K562 (cell line): ENCODE measurements around the gene ZNF83. TPM values are rescaled to one million over a fixed set of nuclear protein-coding genes. Genes with fewer than 3 reads are reported as not detected.
A peak's percentile ranks its signal among the peaks of the same experiment; 100 is the strongest.

Experiments used
- ATAC-seq: fragments of 200-7000 bp; cut with Tn5 transposase; 3 replicates; pipeline ENCODE4 v1.9.1; 2020; ENCODE audit warnings: moderate library complexity
- BruUV-seq: library from RNA; stranded (reverse); fragments of 400-500 nt; replicated peaks from 2 replicates; lab custom pipeline; 2021; lab: Mats Ljungman, UMichigan
- CTCF ChIA-PET: fragments of 300-600 bp; formaldehyde crosslinking; extraction: SDS; loops from one replicate; lab custom pipeline; 2021; ENCODE audit warnings: low intra/inter-chr PET ratio; lab: Yijun Ruan, JAX
- POLR2A ChIA-PET: fragments of 300-600, 350-650 bp; sonication (Branson Sonifier 250); formaldehyde crosslinking; extraction: SDS; loops from one replicate; lab custom pipeline; 2021; ENCODE audit warnings: antibody characterized with exemption, inconsistent platforms; lab: Yijun Ruan, JAX
- DNase-seq, 4 experiments: peaks; one replicate each; pipeline versions ENCODE4 v3.0.0 to v3.0.0-alpha.2; 2011 to 2018; ENCODE audit warnings: low spot score in 3 of 4, mixed read lengths in 3 of 4; ENCODE audit errors: extremely low read depth in 1 of 4
- FAIRE-seq: peaks from 2 replicates; lab custom pipeline; 2011; peaks lifted over from hg19 to GRCh38; lab: Jason Lieb, UNC
- H2AFZ ChIP-seq: 2 replicates; pipeline ENCODE4 v1.6.0; 2011; ENCODE audit warnings: low read depth, low read length, control low read depth, inconsistent platforms
- H3K27ac ChIP-seq: fragments of 200-600 bp; 3 replicates; pipeline ENCODE4 v1.8.0; 2011; ENCODE audit warnings: low read depth, mild to moderate bottlenecking, control low read depth, inconsistent platforms, low read length, moderate library complexity, mixed read lengths; ENCODE audit errors: extremely low read depth
- H3K27me3 ChIP-seq, 2 experiments: fragments of 300-600 bp in 1 of 2; 2 replicates in 1 of 2; 3 replicates in 1 of 2; pipeline versions ENCODE4 v1.6.0 to v1.8.0; 2011; ENCODE audit warnings: inconsistent platforms in 2 of 2, low read length in 2 of 2, mild to moderate bottlenecking in 1 of 2, mixed read lengths in 1 of 2, moderate library complexity in 1 of 2; ENCODE audit not compliant: control insufficient read depth in 2 of 2, insufficient read depth in 2 of 2
- H3K36me3 ChIP-seq: fragments of 300-600 bp; 3 replicates; pipeline ENCODE4 v1.8.0; 2011; ENCODE audit warnings: mild to moderate bottlenecking, low read length, inconsistent platforms; ENCODE audit not compliant: control insufficient read depth, insufficient read depth
- H3K4me1 ChIP-seq, 2 experiments: fragments of 200-600 bp in 1 of 2; replicated peaks in 1 of 2; 2 replicates in 1 of 2; 3 replicates in 1 of 2; pipeline versions ENCODE4 v1.5.1 to v1.8.0; 2011; ENCODE audit warnings: inconsistent platforms in 2 of 2, low read length in 2 of 2, mild to moderate bottlenecking in 1 of 2, mixed read lengths in 1 of 2, moderate library complexity in 1 of 2; ENCODE audit not compliant: control insufficient read depth in 2 of 2, insufficient read depth in 2 of 2
- H3K4me2 ChIP-seq: 2 replicates; pipeline ENCODE4 v1.6.1; 2011; ENCODE audit warnings: low read length, control low read depth, inconsistent platforms, mixed read lengths; ENCODE audit not compliant: insufficient read depth
- H3K4me3 ChIP-seq: fragments of 200-600 bp; sonication (generic), shearing (Covaris generic); 2 replicates; pipeline ENCODE4 v1.5.1; 2016; ENCODE audit warnings: control low read depth, inconsistent platforms
- H3K79me2 ChIP-seq: fragments of 200-600 bp; 3 replicates; pipeline ENCODE4 v1.8.0; 2011; ENCODE audit warnings: low read length, inconsistent platforms; ENCODE audit not compliant: control insufficient read depth, insufficient read depth
- H3K9ac ChIP-seq, 2 experiments: 2 replicates each; pipeline versions ENCODE4 v1.6.0 to v1.6.1; 2011; ENCODE audit warnings: low read depth in 2 of 2, low read length in 2 of 2, control low read depth in 1 of 2, inconsistent platforms in 1 of 2, mild to moderate bottlenecking in 1 of 2, mixed read lengths in 1 of 2; ENCODE audit not compliant: insufficient read depth in 1 of 2
- H3K9me1 ChIP-seq: one replicate; pipeline ENCODE4 v1.6.0; 2011; ENCODE audit warnings: inconsistent platforms, mild to moderate bottlenecking, low read length, moderate library complexity; ENCODE audit not compliant: control insufficient read depth, insufficient read depth
- H3K9me3 ChIP-seq: replicated peaks from 2 replicates; pipeline ENCODE4 v1.5.1; 2011; ENCODE audit warnings: low read depth, low read length, inconsistent platforms; ENCODE audit not compliant: control insufficient read depth, insufficient read depth
- H4K20me1 ChIP-seq: replicated peaks from 2 replicates; pipeline ENCODE4 v1.6.1; 2011; ENCODE audit warnings: low read length, inconsistent platforms, mixed read lengths; ENCODE audit not compliant: control insufficient read depth, insufficient read depth
- ARID1B ChIP-seq: fragments of 450-650 bp; IDR thresholded peaks from 2 replicates; pipeline ENCODE4 v1.6.1; 2016; ENCODE audit warnings: antibody characterized with exemption, mild to moderate bottlenecking, inconsistent platforms
- CAMTA2 ChIP-seq: fragments of 250-450 bp; sonication (Bioruptor Pico); conservative IDR thresholded peaks from 2 replicates; pipeline ENCODE4 v1.5.1; 2022
- CCNT2 ChIP-seq: IDR thresholded peaks from 2 replicates; pipeline ENCODE4 v1.6.1; 2011; ENCODE audit warnings: borderline replicate concordance, low read depth, mild to moderate bottlenecking, moderate library complexity, mixed read lengths, low read length; ENCODE audit not compliant: insufficient read length; ENCODE audit errors: extremely low read depth
- CEBPG ChIP-seq, 3 experiments: fragments of 200-800 bp in 1 of 3; sonication (Bioruptor generic) in 1 of 3; sonication (generic) in 1 of 3; formaldehyde crosslinking in 1 of 3; IDR thresholded peaks in 2 of 3; conservative IDR thresholded peaks in 1 of 3; 2 replicates each; pipeline versions ENCODE4 v1.6.1 to v1.8.0; 2016 to 2022; ENCODE audit warnings: missing compliant biosample characterization in 2 of 3, missing genetic modification characterization in 2 of 3, mild to moderate bottlenecking in 1 of 3, missing genetic modification reagents in 1 of 3
- FUS ChIP-seq: fragments of 200-400 bp; formaldehyde crosslinking; optimal IDR thresholded peaks from 2 replicates; pipeline ENCODE3; 2017; ENCODE audit warnings: low read depth, low read length
- GABPB1 ChIP-seq: sonication (generic); formaldehyde crosslinking; IDR thresholded peaks from 2 replicates; pipeline ENCODE4 v1.8.0; 2022; ENCODE audit warnings: mild to moderate bottlenecking, missing genetic modification reagents
- KAT8 ChIP-seq: fragments of 450-650 bp; IDR thresholded peaks from 2 replicates; pipeline ENCODE4 v1.6.1; 2016; ENCODE audit warnings: low read depth, mild to moderate bottlenecking
- NFXL1 ChIP-seq: fragments of 450-650 bp; formaldehyde crosslinking; IDR thresholded peaks from 2 replicates; pipeline ENCODE4 v1.4.0; 2021; ENCODE audit warnings: mild to moderate bottlenecking
- NR2C2 ChIP-seq, 2 experiments: fragments of 200-800 bp in 1 of 2; sonication (Bioruptor generic) in 1 of 2; sonication (generic) in 1 of 2; formaldehyde crosslinking in 1 of 2; IDR thresholded peaks; 2 replicates each; pipeline versions ENCODE4 v1.6.1 to v1.8.0; 2016 to 2022; ENCODE audit warnings: mild to moderate bottlenecking in 1 of 2, missing compliant biosample characterization in 1 of 2, missing genetic modification characterization in 1 of 2, missing genetic modification reagents in 1 of 2
- POU5F1 ChIP-seq: fragments of 150-350 bp; IDR thresholded peaks from 2 replicates; pipeline ENCODE4 v1.6.1; 2014; ENCODE audit warnings: borderline replicate concordance, low read length, low read depth, mild to moderate bottlenecking; ENCODE audit not compliant: partially characterized antibody
- SFPQ ChIP-seq: fragments of 200-400 bp; formaldehyde crosslinking; IDR thresholded peaks from 2 replicates; pipeline ENCODE4 v1.6.1; 2017; ENCODE audit warnings: mild to moderate bottlenecking, low read depth, low read length, moderate library complexity
- ZNF174 ChIP-seq: fragments of 250-450 bp; sonication (Bioruptor Pico); IDR thresholded peaks from 2 replicates; pipeline ENCODE4 v1.4.0; 2020; ENCODE audit warnings: mild to moderate bottlenecking
- WGBS: fragments of 100-300 bp; shearing (Covaris generic); methylation state at CpG from one replicate; pipeline ENCODE4 v1.1.6; 2016; ENCODE audit warnings: low coverage, mixed read lengths; ENCODE audit not compliant: insufficient coverage; ENCODE audit errors: missing lambda C conversion rate; 5-methylcytosine and 5-hydroxymethylcytosine counted together
- in situ Hi-C: fragments of 300-500 bp; cut with MboI; formaldehyde crosslinking; loops from 4 replicates; pipeline ENCODE4 v1.15.0; 2018; ENCODE audit warnings: inconsistent platforms, mixed read lengths
- intact Hi-C: fragments of 100-400 bp; cut with micrococcal nuclease; formaldehyde crosslinking; loops from 2 replicates; pipeline ENCODE4 v1.14.2; 2022
- polyA plus RNA-seq, 8 experiments: library from polyadenylated mRNA; depleted of rRNA in 4 of 8; stranded (reverse) in 5 of 8; unstranded in 3 of 8; fragments of >200 nt; fragmentation: Nextera tagmentation in 2 of 8; fragmentation: Illumina TruSeq in 1 of 8; extraction: Ambion mirVana in 2 of 8; extraction: Trizol in 1 of 8; gene quantifications; 2 replicates each; pipeline versions ENCODE4 v1.2.1 to v1.2.3, GENCODE V29; 2011 to 2014; ENCODE audit warnings: inconsistent platforms in 1 of 8, missing spikeins in 1 of 8
- total RNA-seq, 7 experiments: library from RNA; depleted of rRNA in 6 of 7; stranded (reverse); fragments of >200 nt in 6 of 7; fragmentation: Illumina TruSeq in 2 of 7; extraction: Trizol in 2 of 7; gene quantifications; 2 replicates each; pipeline versions ENCODE4 v1.2.1 to v1.2.3, GENCODE V29; 2011 to 2021; ENCODE audit warnings: low replicate concordance in 1 of 7
- TF ChIP-seq, protein P1 (sequence below), 2 experiments: IDR thresholded peaks; 2 replicates each; pipeline ENCODE4 v1.6.1; 2012; ENCODE audit warnings: improper control_type of control experiment in 2 of 2, low read depth in 2 of 2, low read length in 2 of 2, borderline replicate concordance in 1 of 2
- TF ChIP-seq, protein P2 (sequence below), 2 experiments: fragments of 450-650 bp in 1 of 2; sonication (generic) in 1 of 2; formaldehyde crosslinking; conservative IDR thresholded peaks; 2 replicates each; pipeline versions ENCODE4 v1.4.0 to v1.8.1; 2020 to 2022; ENCODE audit warnings: mild to moderate bottlenecking in 1 of 2, missing genetic modification reagents in 1 of 2

The ZNF83 gene
- total and polyA plus RNA-seq, 9 of the 15 experiments (the other 6 are each of a cell fraction or from before 2014, with no cell fraction given): 18.6 to 74.3 (median 51.9) TPM

- peak overlapping the region; percentile 19; the same call in 1 of the 3 replicates for H3K27ac ChIP-seq
- TF ChIP-seq FUS (no peak), CEBPG (CRISPR knock-in tag; IDR thresholded peaks at IDR 0.05) (peak; percentile 15; the same call in 1 of the 2 replicates), CEBPG (tag; conservative IDR thresholded peaks at IDR 0.05 in 1 of 2, IDR thresholded peaks at IDR 0.05 in 1 of 2) (peak in 1 of 2 experiments; percentile 57; a peak in 1 of 4 replicates), NR2C2 (CRISPR knock-in tag; IDR thresholded peaks at IDR 0.05) (no peak), NR2C2 (tag; IDR thresholded peaks at IDR 0.05) (no peak; the same call in 1 of the 2 replicates), CAMTA2 (CRISPR knock-in tag) (no peak), ARID1B (peak; percentile 57), GABPB1 (no peak), SFPQ (no peak), NFXL1 (CRISPR knock-in tag) (no peak), POU5F1 (no peak), ZNF174 (CRISPR knock-in tag) (no peak), KAT8 (no peak), CCNT2 (no peak)
- TF ChIP-seq, protein P1, sequence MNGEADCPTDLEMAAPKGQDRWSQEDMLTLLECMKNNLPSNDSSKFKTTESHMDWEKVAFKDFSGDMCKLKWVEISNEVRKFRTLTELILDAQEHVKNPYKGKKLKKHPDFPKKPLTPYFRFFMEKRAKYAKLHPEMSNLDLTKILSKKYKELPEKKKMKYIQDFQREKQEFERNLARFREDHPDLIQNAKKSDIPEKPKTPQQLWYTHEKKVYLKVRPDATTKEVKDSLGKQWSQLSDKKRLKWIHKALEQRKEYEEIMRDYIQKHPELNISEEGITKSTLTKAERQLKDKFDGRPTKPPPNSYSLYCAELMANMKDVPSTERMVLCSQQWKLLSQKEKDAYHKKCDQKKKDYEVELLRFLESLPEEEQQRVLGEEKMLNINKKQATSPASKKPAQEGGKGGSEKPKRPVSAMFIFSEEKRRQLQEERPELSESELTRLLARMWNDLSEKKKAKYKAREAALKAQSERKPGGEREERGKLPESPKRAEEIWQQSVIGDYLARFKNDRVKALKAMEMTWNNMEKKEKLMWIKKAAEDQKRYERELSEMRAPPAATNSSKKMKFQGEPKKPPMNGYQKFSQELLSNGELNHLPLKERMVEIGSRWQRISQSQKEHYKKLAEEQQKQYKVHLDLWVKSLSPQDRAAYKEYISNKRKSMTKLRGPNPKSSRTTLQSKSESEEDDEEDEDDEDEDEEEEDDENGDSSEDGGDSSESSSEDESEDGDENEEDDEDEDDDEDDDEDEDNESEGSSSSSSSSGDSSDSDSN (IDR thresholded peaks at IDR 0.05; ENCODE audit: borderline replicate concordance in 1 of 2, low read depth in 2 of 2, low read length in 2 of 2): no peak
- TF ChIP-seq, protein P2, sequence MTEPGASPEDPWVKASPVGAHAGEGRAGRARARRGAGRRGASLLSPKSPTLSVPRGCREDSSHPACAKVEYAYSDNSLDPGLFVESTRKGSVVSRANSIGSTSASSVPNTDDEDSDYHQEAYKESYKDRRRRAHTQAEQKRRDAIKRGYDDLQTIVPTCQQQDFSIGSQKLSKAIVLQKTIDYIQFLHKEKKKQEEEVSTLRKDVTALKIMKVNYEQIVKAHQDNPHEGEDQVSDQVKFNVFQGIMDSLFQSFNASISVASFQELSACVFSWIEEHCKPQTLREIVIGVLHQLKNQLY (CRISPR knock-in tag; conservative IDR thresholded peaks at IDR 0.05): no peak
Measured at GRCh38 chr19:52566588-52566987, 71.6 kb downstream of the ZNF83 start.

More at GRCh38 chr19:52566588-52566987, 71.6 kb downstream of the ZNF83 start:
- Histone ChIP-seq H3K4me3 (no peak overlapping the region), H2AFZ (no peak overlapping the region), H3K4me2 (no peak overlapping the region), H3K9ac (no peak overlapping the region), H3K9me1 (no peaks in the 10 kb centered on the region), H3K4me1 (peaks cover 2 to 11% of the 10 kb centered on the region in 2 experiments; a peak in 3 of 5 replicates), H3K79me2 (peaks cover 11% of the 10 kb centered on the region), H3K36me3 (0 out of 3 replicates have a peak, but pooled peaks cover 3% of the 10 kb centered on the region), H4K20me1 (no peaks in the 10 kb centered on the region), H3K9me3 (peaks cover 14% of the 10 kb centered on the region), H3K27me3 (no peaks in the 10 kb centered on the region)
- intact Hi-C loops: no loop called here
- ChIA-PET CTCF (no interaction called here), POLR2A (interaction anchor here (0.6 kb wide), 1 partner anchor 79 kb away, joined by 3 read pairs; no protein-coding TSS in a partner anchor)
- in situ Hi-C loops: no loop called here
- ATAC-seq (no peak), DNase-seq (peak in 2 of 4 experiments; percentile 14 to 34), FAIRE-seq (peak; percentile 40)
- WGBS: 39% methylated on average over 2 of the region's 2 CpGs
- BruUV-seq: no TSS peak
